H9 (cell line): Measurements from ENCODE around the gene CAMSAP2. TPM values are rescaled to one million over a fixed set of nuclear protein-coding genes. Genes with fewer than 3 reads are reported as not detected.
A peak's percentile ranks its signal among the peaks of the same experiment; 100 is the strongest.

Experiments
- DNase-seq: peaks from one replicate; pipeline ENCODE4 v3.0.0-alpha.2; 2017
- H2AFZ ChIP-seq: one replicate; pipeline ENCODE4 v1.6.1; 2013; ENCODE audit warnings: mild to moderate bottlenecking, low read length, control low read depth, moderate library complexity
- H2AK5ac ChIP-seq: 2 replicates; pipeline ENCODE4 v1.6.1; 2013; ENCODE audit warnings: low read length, control low read depth, mixed read lengths; ENCODE audit not compliant: insufficient read length
- H2BK120ac ChIP-seq: one replicate; pipeline ENCODE4 v1.6.1; 2013; ENCODE audit warnings: low read depth, mild to moderate bottlenecking, low read length, control low read depth, inconsistent platforms; ENCODE audit not compliant: poor library complexity, severe bottlenecking
- H2BK12ac ChIP-seq: 2 replicates; pipeline ENCODE4 v1.6.1; 2013; ENCODE audit warnings: low read length, control low read depth, mixed read lengths, low read depth; ENCODE audit not compliant: insufficient read length
- H2BK15ac ChIP-seq: 2 replicates; pipeline ENCODE4 v1.6.1; 2013; ENCODE audit warnings: low read depth, low read length, control low read depth
- H2BK20ac ChIP-seq: one replicate; pipeline ENCODE4 v1.6.1; 2013; ENCODE audit warnings: low read depth, mild to moderate bottlenecking, low read length, control low read depth, inconsistent platforms; ENCODE audit not compliant: poor library complexity, severe bottlenecking
- H2BK5ac ChIP-seq: 2 replicates; pipeline ENCODE4 v1.6.1; 2013; ENCODE audit warnings: low read length, control low read depth, mixed read lengths; ENCODE audit not compliant: insufficient read length
- H3K14ac ChIP-seq: 2 replicates; pipeline ENCODE4 v1.6.1; 2013; ENCODE audit warnings: low read length, control low read depth; ENCODE audit not compliant: insufficient read depth
- H3K18ac ChIP-seq: 2 replicates; pipeline ENCODE4 v1.6.1; 2013; ENCODE audit warnings: low read depth, mild to moderate bottlenecking, mixed read lengths, low read length, control low read depth; ENCODE audit not compliant: insufficient read length
- H3K23ac ChIP-seq: 2 replicates; pipeline ENCODE4 v1.6.1; 2013; ENCODE audit warnings: low read length, control low read depth, mixed read lengths, low read depth; ENCODE audit not compliant: insufficient read length
- H3K23me2 ChIP-seq: 2 replicates; pipeline ENCODE4 v1.6.1; 2013; ENCODE audit warnings: low read depth, mild to moderate bottlenecking, mixed read lengths, low read length, control low read depth; ENCODE audit not compliant: insufficient read length, poor library complexity, severe bottlenecking
- H3K27ac ChIP-seq: 2 replicates; pipeline ENCODE4 v1.5.1; 2013; ENCODE audit warnings: low read length, control low read depth, mixed read lengths, low read depth; ENCODE audit not compliant: insufficient read length
- H3K27me3 ChIP-seq: 2 replicates; pipeline ENCODE4 v1.6.1; 2013; ENCODE audit warnings: low read length, control low read depth, inconsistent platforms; ENCODE audit not compliant: insufficient read depth
- H3K4ac ChIP-seq: 2 replicates; pipeline ENCODE4 v1.6.1; 2013; ENCODE audit warnings: low read depth, mild to moderate bottlenecking, control low read depth, inconsistent platforms, low read length, moderate library complexity
- H3K4me1 ChIP-seq: 2 replicates; pipeline ENCODE4 v1.6.1; 2013; ENCODE audit warnings: low read length, control low read depth, inconsistent platforms; ENCODE audit not compliant: insufficient read depth
- H3K4me2 ChIP-seq: 2 replicates; pipeline ENCODE4 v1.6.1; 2013; ENCODE audit warnings: low read length, control low read depth, mixed read lengths; ENCODE audit not compliant: insufficient read length, insufficient read depth
- H3K56ac ChIP-seq: 2 replicates; pipeline ENCODE4 v1.6.1; 2013; ENCODE audit warnings: low read depth, mild to moderate bottlenecking, mixed read lengths, low read length, control low read depth; ENCODE audit not compliant: insufficient read length
- H3K79me1 ChIP-seq: 2 replicates; pipeline ENCODE4 v1.6.1; 2013; ENCODE audit warnings: low read depth, mild to moderate bottlenecking, moderate library complexity, low read length, control low read depth, inconsistent platforms; ENCODE audit not compliant: insufficient read depth, poor library complexity, severe bottlenecking
- H3K79me2 ChIP-seq: 2 replicates; pipeline ENCODE4 v1.6.1; 2013; ENCODE audit warnings: low read length, control low read depth, inconsistent platforms; ENCODE audit not compliant: insufficient read depth
- H3K9ac ChIP-seq: 2 replicates; pipeline ENCODE4 v1.6.1; 2013; ENCODE audit warnings: low read length, control low read depth, mixed read lengths; ENCODE audit not compliant: insufficient read length; ENCODE audit errors: extremely low read depth
- H3K9me3 ChIP-seq: one replicate; pipeline ENCODE4 v1.6.1; 2013; ENCODE audit warnings: low read depth, low read length, inconsistent platforms; ENCODE audit not compliant: control insufficient read depth
- H3T11ph ChIP-seq: one replicate; pipeline ENCODE4 v1.6.1; 2013; ENCODE audit warnings: mild to moderate bottlenecking, low read length, control low read depth, inconsistent platforms
- H4K20me1 ChIP-seq: one replicate; pipeline ENCODE4 v1.6.1; 2013; ENCODE audit not compliant: control insufficient read depth, insufficient read length, insufficient read depth
- H4K5ac ChIP-seq: 2 replicates; pipeline ENCODE4 v1.6.1; 2013; ENCODE audit warnings: low read depth, mild to moderate bottlenecking, mixed read lengths, low read length, control low read depth; ENCODE audit not compliant: insufficient read length
- H4K8ac ChIP-seq: replicated peaks from 2 replicates; pipeline ENCODE4 v1.6.1; 2013; ENCODE audit warnings: low read length, control low read depth, mixed read lengths, low read depth; ENCODE audit not compliant: insufficient read length
- H4K91ac ChIP-seq: 2 replicates; pipeline ENCODE4 v1.6.1; 2013; ENCODE audit warnings: low read depth, mild to moderate bottlenecking, moderate library complexity, mixed read lengths, low read length, control low read depth; ENCODE audit not compliant: insufficient read length
- H3K27ac Mint-ChIP-seq, 3 experiments: 2 replicates in 2 of 3; 3 replicates in 1 of 3; pipeline ENCODE4 v1.8.0; 2020 to 2021; ENCODE audit warnings: mixed read lengths in 3 of 3, mild to moderate bottlenecking in 1 of 3, moderate library complexity in 1 of 3
- H3K27me3 Mint-ChIP-seq: 2 replicates; pipeline ENCODE4 v1.8.0; 2021; ENCODE audit warnings: low read depth, mild to moderate bottlenecking, moderate library complexity, mixed read lengths
- H3K36me3 Mint-ChIP-seq, 3 experiments: 2 replicates in 2 of 3; 3 replicates in 1 of 3; pipeline ENCODE4 v1.8.0; 2020 to 2021; ENCODE audit warnings: low read depth in 3 of 3, mixed read lengths in 3 of 3; ENCODE audit not compliant: insufficient read depth in 1 of 3
- H3K4me1 Mint-ChIP-seq, 2 experiments: 2 replicates each; pipeline ENCODE4 v1.8.0; 2020; ENCODE audit warnings: mixed read lengths in 2 of 2
- H3K4me3 Mint-ChIP-seq, 2 experiments: 2 replicates in 1 of 2; 3 replicates in 1 of 2; pipeline ENCODE4 v1.8.0; 2020 to 2021; ENCODE audit warnings: mild to moderate bottlenecking in 2 of 2, mixed read lengths in 2 of 2, moderate library complexity in 1 of 2
- H3K9me3 Mint-ChIP-seq, 2 experiments: 2 replicates in 1 of 2; 3 replicates in 1 of 2; pipeline ENCODE4 v1.8.0; 2020; ENCODE audit warnings: mild to moderate bottlenecking in 2 of 2, mixed read lengths in 2 of 2, moderate library complexity in 1 of 2
- WGBS: extraction: QIAGEN DNeasy Blood & Tissue Kit; methylation state at CpG from one replicate; pipeline ENCODE4 v1.1.7; 2013; ENCODE audit warnings: missing lambda C conversion rate, low lambda C conversion rate, mixed read lengths; ENCODE audit not compliant: insufficient read length; ENCODE audit errors: extremely low coverage; 5-methylcytosine and 5-hydroxymethylcytosine counted together
- total RNA-seq: library from RNA; stranded (reverse); gene quantifications from 2 replicates; pipeline ENCODE4 v1.2.1, GENCODE V29; 2021
- TF ChIP-seq, protein P1 (sequence below): fragments of 200-600 bp; sonication (generic); conservative IDR thresholded peaks from 3 replicates; pipeline ENCODE4 v1.8.0; 2021; ENCODE audit warnings: antibody characterized with exemption, mild to moderate bottlenecking

The CAMSAP2 gene
- total RNA-seq, 1 experiment from 2014 or later: 33.7 TPM

DNA sequence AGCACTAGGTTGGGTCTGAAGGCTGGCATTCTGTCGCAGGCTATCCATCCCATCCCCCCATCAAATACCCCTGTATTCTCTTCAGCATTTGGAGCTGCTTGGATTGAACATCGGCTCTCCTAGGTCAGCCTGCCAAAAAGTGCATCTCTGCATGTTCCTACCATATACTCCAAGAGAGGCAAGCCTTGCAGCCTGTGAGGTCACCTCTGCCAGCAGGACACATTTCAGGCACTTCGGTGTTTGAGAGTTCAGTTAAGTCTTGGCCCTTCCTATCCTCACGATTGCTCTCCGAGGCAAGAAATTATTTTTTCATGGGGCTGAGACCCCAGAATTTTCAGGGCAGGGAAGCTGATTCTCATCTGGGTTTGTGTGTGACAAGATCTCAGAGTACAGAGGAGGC, 136.7 kb downstream of the CAMSAP2 start:
- H4K20me1 ChIP-seq: no peaks in the 10 kb centered on the region
- no peak overlapping the region for H3T11ph ChIP-seq
- TF ChIP-seq, protein P1, sequence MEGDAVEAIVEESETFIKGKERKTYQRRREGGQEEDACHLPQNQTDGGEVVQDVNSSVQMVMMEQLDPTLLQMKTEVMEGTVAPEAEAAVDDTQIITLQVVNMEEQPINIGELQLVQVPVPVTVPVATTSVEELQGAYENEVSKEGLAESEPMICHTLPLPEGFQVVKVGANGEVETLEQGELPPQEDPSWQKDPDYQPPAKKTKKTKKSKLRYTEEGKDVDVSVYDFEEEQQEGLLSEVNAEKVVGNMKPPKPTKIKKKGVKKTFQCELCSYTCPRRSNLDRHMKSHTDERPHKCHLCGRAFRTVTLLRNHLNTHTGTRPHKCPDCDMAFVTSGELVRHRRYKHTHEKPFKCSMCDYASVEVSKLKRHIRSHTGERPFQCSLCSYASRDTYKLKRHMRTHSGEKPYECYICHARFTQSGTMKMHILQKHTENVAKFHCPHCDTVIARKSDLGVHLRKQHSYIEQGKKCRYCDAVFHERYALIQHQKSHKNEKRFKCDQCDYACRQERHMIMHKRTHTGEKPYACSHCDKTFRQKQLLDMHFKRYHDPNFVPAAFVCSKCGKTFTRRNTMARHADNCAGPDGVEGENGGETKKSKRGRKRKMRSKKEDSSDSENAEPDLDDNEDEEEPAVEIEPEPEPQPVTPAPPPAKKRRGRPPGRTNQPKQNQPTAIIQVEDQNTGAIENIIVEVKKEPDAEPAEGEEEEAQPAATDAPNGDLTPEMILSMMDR: no peak
- H2BK5ac ChIP-seq: no peak overlapping the region
- no peak overlapping the region for H2AFZ ChIP-seq
- no peaks in the 10 kb centered on the region for H3K79me2 ChIP-seq
- Mint-ChIP-seq H3K27me3 (no peaks in the 10 kb centered on the region), H3K4me1 (peaks cover 17 to 18% of the 10 kb centered on the region in 2 experiments), H3K36me3 (no peaks in the 10 kb centered on the region; a peak in 1 of 7 replicates), H3K27ac (peak overlapping the region in 1 of 3 experiments; percentile 87; a peak in 1 of 7 replicates), H3K9me3 (no peaks in the 10 kb centered on the region), H3K4me3 (no peak overlapping the region)
- no peak overlapping the region for H4K91ac ChIP-seq
- no peak for DNase-seq
- H3K23me2 ChIP-seq: no peaks in the 10 kb centered on the region
- no peak overlapping the region for H2BK120ac ChIP-seq
- no peak overlapping the region for H2BK20ac ChIP-seq
- no peaks in the 10 kb centered on the region for H3K9me3 ChIP-seq
- H3K4me2 ChIP-seq: no peak overlapping the region
- H3K18ac ChIP-seq: no peak overlapping the region
- H4K5ac ChIP-seq: no peak overlapping the region
- H3K56ac ChIP-seq: no peak overlapping the region
- no peak overlapping the region for H3K27ac ChIP-seq
- peaks cover 4% of the 10 kb centered on the region for H3K4me1 ChIP-seq
- H3K14ac ChIP-seq: no peak overlapping the region
- H2BK12ac ChIP-seq: no peak overlapping the region
- H2AK5ac ChIP-seq: no peak overlapping the region
- no peak overlapping the region for H3K23ac ChIP-seq
- H3K4ac ChIP-seq: no peak overlapping the region
- no peak overlapping the region for H4K8ac ChIP-seq
- no CpG with 5 or more reads among the region's 5 CpGs for WGBS
- no peak overlapping the region for H3K9ac ChIP-seq
- no peak overlapping the region for H2BK15ac ChIP-seq
- H3K27me3 ChIP-seq: no peaks in the 10 kb centered on the region
- no peaks in the 10 kb centered on the region for H3K79me1 ChIP-seq
